Upper lobe of right lung (tissue), 1 donor: Measurements from ENCODE around the gene GNAI2. TPM values are rescaled to one million over a fixed set of nuclear protein-coding genes. Genes with fewer than 3 reads are reported as not detected.

ENCODE experiments used
- ATAC-seq: fragments of 200-7000 bp; cut with Tn5 transposase; one replicate; pipeline ENCODE4 v1.9.1; 2020; ENCODE audit warnings: mild to moderate bottlenecking, moderate library complexity
- DNase-seq: peaks from one replicate; pipeline ENCODE4 v3.0.0-alpha.2; 2020
- H3K27ac ChIP-seq: fragments of 200-600 bp; one replicate; pipeline ENCODE4 v1.8.0; 2022
- H3K27me3 ChIP-seq: fragments of 200-600 bp; one replicate; pipeline ENCODE4 v1.8.0; 2022; ENCODE audit warnings: mild to moderate bottlenecking
- H3K36me3 ChIP-seq: fragments of 200-600 bp; one replicate; pipeline ENCODE4 v1.8.0; 2022
- H3K4me1 ChIP-seq: fragments of 200-600 bp; one replicate; pipeline ENCODE4 v1.8.0; 2022
- H3K4me3 ChIP-seq: fragments of 200-600 bp; one replicate; pipeline ENCODE4 v1.8.0; 2022; ENCODE audit warnings: mild to moderate bottlenecking
- H3K9me3 ChIP-seq: fragments of 200-600 bp; one replicate; pipeline ENCODE4 v1.8.0; 2022
- intact Hi-C: fragments of 100-400 bp; cut with DNase I; formaldehyde crosslinking; loops from one replicate; pipeline ENCODE4 v1.11.0; 2022
- total RNA-seq: library from RNA; stranded (reverse); fragmentation: NEBNext Ultra II Directional; extraction: Animal tissue kit (Norgen Biotek cat#: 25700); gene quantifications from one replicate; pipeline ENCODE4 v1.2.1, GENCODE V29; 2021
- TF ChIP-seq, protein P1 (sequence below): fragments of 200-600 bp; IDR thresholded peaks from one replicate; pipeline ENCODE4 v1.8.0; 2022; ENCODE audit warnings: antibody characterized with exemption
- donor health status: DM: no; HTN: yes; CAD: no; lungs with severe emphysema.

Gene GNAI2
- total RNA-seq, 1 donor from 2014 or later = 321 TPM

GRCh38 chr3:50295553-50296431 lies 59.8 kb downstream of the GNAI2 start:
- no peaks in the 10 kb centered on the region for H3K36me3 ChIP-seq
- H3K4me3 ChIP-seq = no peak overlapping the region
- DNase-seq (no peak), ATAC-seq (no peak)
- TF ChIP-seq, protein P1, sequence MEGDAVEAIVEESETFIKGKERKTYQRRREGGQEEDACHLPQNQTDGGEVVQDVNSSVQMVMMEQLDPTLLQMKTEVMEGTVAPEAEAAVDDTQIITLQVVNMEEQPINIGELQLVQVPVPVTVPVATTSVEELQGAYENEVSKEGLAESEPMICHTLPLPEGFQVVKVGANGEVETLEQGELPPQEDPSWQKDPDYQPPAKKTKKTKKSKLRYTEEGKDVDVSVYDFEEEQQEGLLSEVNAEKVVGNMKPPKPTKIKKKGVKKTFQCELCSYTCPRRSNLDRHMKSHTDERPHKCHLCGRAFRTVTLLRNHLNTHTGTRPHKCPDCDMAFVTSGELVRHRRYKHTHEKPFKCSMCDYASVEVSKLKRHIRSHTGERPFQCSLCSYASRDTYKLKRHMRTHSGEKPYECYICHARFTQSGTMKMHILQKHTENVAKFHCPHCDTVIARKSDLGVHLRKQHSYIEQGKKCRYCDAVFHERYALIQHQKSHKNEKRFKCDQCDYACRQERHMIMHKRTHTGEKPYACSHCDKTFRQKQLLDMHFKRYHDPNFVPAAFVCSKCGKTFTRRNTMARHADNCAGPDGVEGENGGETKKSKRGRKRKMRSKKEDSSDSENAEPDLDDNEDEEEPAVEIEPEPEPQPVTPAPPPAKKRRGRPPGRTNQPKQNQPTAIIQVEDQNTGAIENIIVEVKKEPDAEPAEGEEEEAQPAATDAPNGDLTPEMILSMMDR = no peak
- no peaks in the 10 kb centered on the region for H3K9me3 ChIP-seq
- intact Hi-C loops = no loop called here
- no peaks in the 10 kb centered on the region for H3K27me3 ChIP-seq
- peaks cover 36% of the 10 kb centered on the region for H3K4me1 ChIP-seq
- H3K27ac ChIP-seq = no peak overlapping the region

DNA sequence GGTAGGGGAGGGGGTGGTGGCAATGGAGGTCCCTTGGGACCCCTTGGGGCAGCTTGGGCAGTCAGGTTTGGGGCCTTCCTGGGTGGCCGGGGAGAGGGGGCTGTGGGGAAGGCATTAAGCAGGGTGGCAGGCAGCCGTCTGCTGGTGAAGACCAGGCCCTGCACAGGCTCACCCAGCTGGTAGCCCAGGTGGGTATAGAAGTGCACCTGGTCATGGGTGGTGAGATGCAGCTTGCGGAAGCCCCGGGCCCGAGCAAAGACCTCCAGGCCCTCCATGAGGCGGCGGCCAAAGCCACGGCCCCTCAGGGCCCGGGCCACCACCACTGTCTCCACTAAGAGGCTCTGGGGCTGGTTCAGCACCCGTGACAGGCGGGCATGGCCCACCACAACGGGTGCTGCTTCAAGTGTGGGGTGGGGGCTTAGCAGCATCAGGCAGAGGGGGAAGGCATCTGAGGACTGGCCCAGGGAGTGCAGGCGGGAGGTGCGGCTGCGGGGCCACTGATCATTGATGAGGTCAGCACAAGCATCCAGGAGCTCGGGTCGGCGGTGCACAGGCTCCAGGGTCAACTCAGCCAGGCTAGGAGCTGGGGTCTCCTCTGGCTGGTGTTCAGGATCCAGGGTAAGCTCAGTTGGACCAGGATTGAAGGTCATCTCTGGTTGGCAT lies 60.8 kb downstream of the GNAI2 start:
- Histone ChIP-seq H3K9me3 (no peaks in the 10 kb centered on the region), H3K27ac (no peak overlapping the region), H3K4me3 (no peak overlapping the region), H3K27me3 (no peaks in the 10 kb centered on the region), H3K4me1 (peaks cover 31% of the 10 kb centered on the region), H3K36me3 (no peaks in the 10 kb centered on the region)
- TF ChIP-seq, protein P1 = no peak
- intact Hi-C loops = no loop called here
- no peak for ATAC-seq
- DNase-seq = no peak

- H3K4me3 ChIP-seq = no peak overlapping the region
- H3K4me1 ChIP-seq = peaks cover 31% of the 10 kb centered on the region
- no peaks in the 10 kb centered on the region for H3K9me3 ChIP-seq
- H3K27me3 ChIP-seq = no peaks in the 10 kb centered on the region
- no peaks in the 10 kb centered on the region for H3K36me3 ChIP-seq
- TF ChIP-seq, protein P1 = no peak
- H3K27ac ChIP-seq = no peak overlapping the region
- intact Hi-C loops = no loop called here
- ATAC-seq (no peak), DNase-seq (no peak)
These were observed 61.4 kb downstream of the GNAI2 start for GRCh38 chr3:50297384-50297775.

- Histone ChIP-seq H3K27me3 (no peaks in the 10 kb centered on the region), H3K9me3 (no peaks in the 10 kb centered on the region), H3K27ac (peak overlapping the region; percentile 87), H3K4me1 (peaks cover 26% of the 10 kb centered on the region), H3K4me3 (peak overlapping the region; percentile 65), H3K36me3 (no peaks in the 10 kb centered on the region)
- DNase-seq (no peak), ATAC-seq (no peak)
- TF ChIP-seq, protein P1 = peak; percentile 11
- intact Hi-C loops = no loop called here
These were observed 62.1 kb downstream of the GNAI2 start for GRCh38 chr3:50297896-50298725.

DNA sequence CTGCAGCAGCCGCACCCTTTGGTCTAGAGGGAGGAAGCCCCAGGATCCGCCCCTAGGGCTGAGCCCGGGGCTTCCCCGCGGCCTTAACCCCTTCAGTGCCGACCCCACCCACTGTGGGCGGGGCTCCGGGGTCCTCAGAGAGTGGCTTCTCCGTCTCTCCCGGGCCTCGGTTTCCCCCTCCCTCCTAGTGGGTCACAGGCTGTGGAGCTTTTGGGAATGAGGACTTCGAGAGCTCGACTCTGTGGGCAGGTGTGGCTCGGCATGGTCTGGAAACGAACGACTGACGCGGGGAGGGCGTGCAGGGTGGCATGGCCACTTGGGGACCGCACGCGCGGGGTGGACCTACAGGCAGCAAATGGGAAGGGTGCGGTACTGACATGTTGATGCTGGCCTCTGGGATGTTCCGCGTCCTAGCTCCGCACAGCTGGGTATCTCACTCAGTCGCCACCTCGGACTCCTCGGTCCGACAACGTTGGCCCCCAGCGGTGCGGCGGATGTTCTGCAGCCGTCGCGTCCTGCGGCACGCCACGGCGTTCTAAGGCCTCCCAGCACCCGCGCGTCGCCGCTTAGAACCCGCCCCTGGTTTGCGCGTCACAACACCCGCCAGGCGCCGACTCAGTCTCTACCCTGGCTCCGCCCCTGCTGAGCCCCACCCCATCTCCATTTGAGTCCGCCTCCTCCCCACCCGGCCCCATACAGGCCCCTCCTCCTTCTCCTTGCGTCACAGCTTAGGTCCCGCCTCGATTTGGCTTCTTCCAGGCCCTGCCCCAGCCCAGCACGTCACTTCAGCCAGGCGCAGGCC lies 63.0 kb downstream of the GNAI2 start, which contains the start of the genes HYAL3 and NAA80:
Gene HYAL3, minus strand, starts transcription at position 570 of the 802 bp plus-strand sequence. CDS start 3,803 bp downstream, outside the sequence.
Gene NAA80, minus strand, starts transcription at position 570 of the 802 bp plus-strand sequence. CDS start 1,942 bp downstream, outside the sequence.
- peaks cover 33% of the 10 kb centered on the region for H3K4me1 ChIP-seq
- H3K4me3 ChIP-seq = peak within 1 kb of the TSS; percentile 65
- ATAC-seq = peak; percentile 89
- peak; percentile 99 for DNase-seq
- no peaks in the 10 kb centered on the region for H3K27me3 ChIP-seq
- peak within 1 kb of the TSS; percentile 87 for H3K27ac ChIP-seq
- H3K9me3 ChIP-seq = no peaks in the 10 kb centered on the region
- H3K36me3 ChIP-seq = no peaks in the 10 kb centered on the region
- intact Hi-C loops = no loop called here
- TF ChIP-seq, protein P1 = peak; percentile 47
